Spleen (tissue), 7 donors: ENCODE measurements around the gene ATP1A1.

Experiments used
- CTCF ChIP-seq, 11 experiments: fragments of 200-600 bp in 7 of 11; fragments of 450-650 bp in 4 of 11; sonication (generic) in 4 of 11; IDR thresholded peaks in 8 of 11; conservative IDR thresholded peaks in 3 of 11; 1 replicate in 7 of 11; 2 replicates in 4 of 11; pipeline versions ENCODE4 v1.4.0 to v1.8.0; 2016 to 2021; ENCODE audit warnings: antibody characterized with exemption in 11 of 11, inconsistent platforms in 4 of 11, mild to moderate bottlenecking in 1 of 11
- POLR2A ChIP-seq, 3 donors: fragments of 450-650 bp; IDR thresholded peaks; one replicate each; pipeline ENCODE4 v1.5.1; 2017; ENCODE audit warnings: antibody characterized with exemption in 3 of 3, mild to moderate bottlenecking in 1 of 3
- POLR2AphosphoS5 ChIP-seq, 3 donors: sonication (generic); formaldehyde crosslinking; IDR thresholded peaks; one replicate each; pipeline ENCODE4 v1.5.1; 2017; ENCODE audit warnings: antibody characterized with exemption in 3 of 3
- donor health status: DM: no; HTN: no; CAD: no; lungs with moderate emphysema.
- donor health status: DM: no; HTN: no; CAD: no.
- donor health status: DM: no; HTN: no; CAD: no.

- TF ChIP-seq CTCF (IDR thresholded peaks at IDR 0.05 in 8 of 11, conservative IDR thresholded peaks at IDR 0.05 in 3 of 11) (no peak), POLR2A (IDR thresholded peaks at IDR 0.05) (no peak), POLR2AphosphoS5 (IDR thresholded peaks at IDR 0.05) (no peak)
Observed at GRCh38 chr1:116435806-116436610, 63.0 kb downstream of the ATP1A1 start.
